SK-N-SH (cell line): Measurements from ENCODE around the gene OTUD7B. TPM values are rescaled to one million over a fixed set of nuclear protein-coding genes. Genes with fewer than 3 reads are reported as not detected.
A peak's percentile ranks its signal among the peaks of the same experiment; 100 is the strongest.

ENCODE experiments used
- CTCF ChIA-PET: fragments of 300-600, 350-600 bp; formaldehyde crosslinking; extraction: SDS; loops from one replicate; lab custom pipeline; 2021; lab: Yijun Ruan, JAX
- POLR2A ChIA-PET: fragments of 350-600 bp; sonication (Branson Sonifier 250); formaldehyde crosslinking; extraction: SDS; loops from one replicate; lab custom pipeline; 2020; ENCODE audit warnings: antibody characterized with exemption, inconsistent platforms; lab: Yijun Ruan, JAX
- DNase-seq: peaks from one replicate; pipeline ENCODE4 v3.0.0; 2012
- H2AFZ ChIP-seq: fragments of 200-600 bp; sonication (generic); 2 replicates; pipeline ENCODE4 v1.8.1; 2016; ENCODE audit warnings: antibody characterized with exemption, mild to moderate bottlenecking, low read depth
- H3F3A ChIP-seq: fragments of 200-600 bp; sonication (generic); replicated peaks from 2 replicates; pipeline ENCODE3; 2016; ENCODE audit warnings: antibody characterized with exemption, mild to moderate bottlenecking; ENCODE audit not compliant: insufficient read depth
- H3K27ac ChIP-seq, 2 experiments: fragments of 200-500 bp in 1 of 2; fragments of 200-600 bp in 1 of 2; sonication (Bioruptor generic) in 1 of 2; sonication (generic), shearing (Covaris generic) in 1 of 2; 2 replicates each; pipeline versions ENCODE4 v1.5.1 to v1.6.1; 2014 to 2016; ENCODE audit warnings: low read depth in 2 of 2, inconsistent platforms in 1 of 2, low read length in 1 of 2, mild to moderate bottlenecking in 1 of 2, mixed read lengths in 1 of 2
- H3K27me3 ChIP-seq: fragments of 200-600 bp; sonication (generic), shearing (Covaris generic); 2 replicates; pipeline ENCODE4 v1.6.1; 2016; ENCODE audit warnings: mixed run types; ENCODE audit not compliant: insufficient read depth
- H3K36me3 ChIP-seq, 2 experiments: fragments of 200-500 bp in 1 of 2; fragments of 200-600 bp in 1 of 2; sonication (Bioruptor generic) in 1 of 2; sonication (generic) in 1 of 2; replicated peaks in 1 of 2; 2 replicates each; pipeline versions ENCODE3 to v1.5.1; 2014 to 2016; ENCODE audit warnings: low read length in 1 of 2, mild to moderate bottlenecking in 1 of 2; ENCODE audit not compliant: insufficient read depth in 2 of 2, control insufficient read depth in 1 of 2
- H3K4me1 ChIP-seq, 2 experiments: fragments of 200-500 bp in 1 of 2; fragments of 200-600 bp in 1 of 2; sonication (Bioruptor generic) in 1 of 2; sonication (generic), shearing (Covaris generic) in 1 of 2; 2 replicates each; pipeline versions ENCODE4 v1.5.1 to v1.6.1; 2014 to 2016; ENCODE audit warnings: low read depth in 1 of 2, low read length in 1 of 2, mixed run types in 1 of 2; ENCODE audit not compliant: insufficient read depth in 2 of 2, control insufficient read depth in 1 of 2
- H3K4me2 ChIP-seq: fragments of 200-600 bp; sonication (generic), shearing (Covaris generic); 2 replicates; pipeline ENCODE4 v1.6.1; 2017; ENCODE audit warnings: mixed run types
- H3K4me3 ChIP-seq, 2 experiments: fragments of 200-500 bp in 1 of 2; fragments of 200-600 bp in 1 of 2; sonication (Bioruptor generic) in 1 of 2; sonication (generic), shearing (Covaris generic) in 1 of 2; 2 replicates each; pipeline versions ENCODE4 v1.5.1 to v1.8.1; 2014 to 2016; ENCODE audit warnings: low read depth in 2 of 2, inconsistent platforms in 1 of 2, low read length in 1 of 2, mild to moderate bottlenecking in 1 of 2, mixed read lengths in 1 of 2, moderate library complexity in 1 of 2
- H3K79me2 ChIP-seq: fragments of 200-600 bp; sonication (generic); 2 replicates; pipeline ENCODE4 v1.8.1; 2017; ENCODE audit warnings: mild to moderate bottlenecking; ENCODE audit not compliant: insufficient read depth
- H3K9ac ChIP-seq: fragments of 200-600 bp; sonication (generic); 2 replicates; pipeline ENCODE4 v1.6.1; 2017; ENCODE audit warnings: mixed run types
- H3K9me2 ChIP-seq: fragments of 200-600 bp; sonication (generic); 2 replicates; pipeline ENCODE4 v1.6.1; 2017; ENCODE audit warnings: mixed run types
- H3K9me3 ChIP-seq: fragments of 200-600 bp; sonication (generic); 2 replicates; pipeline ENCODE4 v1.6.1; 2017; ENCODE audit warnings: mixed run types, mild to moderate bottlenecking, moderate library complexity
- H4K20me1 ChIP-seq: fragments of 200-600 bp; sonication (generic); 2 replicates; pipeline ENCODE4 v1.6.1; 2017; ENCODE audit warnings: mild to moderate bottlenecking, mixed run types; ENCODE audit not compliant: insufficient read depth
- EP300 ChIP-seq, 2 experiments: IDR thresholded peaks; 2 replicates each; pipeline versions ENCODE4 v1.4.0 to v1.6.1; 2012; ENCODE audit warnings: borderline replicate concordance in 1 of 2, low read depth in 1 of 2, low read length in 1 of 2
- EZH2phosphoT487 ChIP-seq: fragments of 200-600 bp; sonication (generic); IDR thresholded peaks from 2 replicates; pipeline ENCODE4 v1.6.1; 2017; ENCODE audit warnings: low read depth, mixed run types, mild to moderate bottlenecking, antibody characterized with exemption, moderate library complexity, borderline replicate concordance
- GABPA ChIP-seq: IDR thresholded peaks from 2 replicates; pipeline ENCODE4 v1.4.0; 2012; ENCODE audit warnings: low read depth, mild to moderate bottlenecking
- MXI1 ChIP-seq: IDR thresholded peaks from 2 replicates; pipeline ENCODE4 v1.6.1; 2012; ENCODE audit warnings: mild to moderate bottlenecking, low read depth, low read length, improper control_type of control experiment
- NFIC ChIP-seq: IDR thresholded peaks from 2 replicates; pipeline ENCODE4 v1.4.0; 2012; ENCODE audit warnings: borderline replicate concordance
- POLR2AphosphoS5 ChIP-seq: IDR thresholded peaks from 2 replicates; pipeline ENCODE4 v1.6.1; 2012; ENCODE audit warnings: low read depth, low read length
- RFX5 ChIP-seq: IDR thresholded peaks from 2 replicates; pipeline ENCODE4 v1.6.1; 2012; ENCODE audit warnings: mild to moderate bottlenecking, improper control_type of control experiment, low read length
- TAF1 ChIP-seq: IDR thresholded peaks from 2 replicates; pipeline ENCODE4 v1.6.1; 2012; ENCODE audit warnings: low read depth, mild to moderate bottlenecking, low read length, moderate library complexity, borderline replicate concordance
- TEAD4 ChIP-seq: IDR thresholded peaks from 2 replicates; pipeline ENCODE4 v1.4.0; 2012; ENCODE audit warnings: mild to moderate bottlenecking, borderline replicate concordance; ENCODE audit not compliant: insufficient read depth
- YY1 ChIP-seq: IDR thresholded peaks from 2 replicates; pipeline ENCODE4 v1.4.0; 2012; ENCODE audit warnings: low read depth, mild to moderate bottlenecking
- WGBS: methylation state at CpG from one replicate; pipeline ENCODE4 v1.1.6; 2017; ENCODE audit warnings: low lambda C conversion rate; 5-methylcytosine and 5-hydroxymethylcytosine counted together
- polyA plus RNA-seq, 3 experiments: library from polyadenylated mRNA; depleted of rRNA; stranded (reverse); fragments of >200 nt; gene quantifications; 2 replicates each; pipeline ENCODE4 v1.2.3, GENCODE V29; 2012
- TF ChIP-seq, protein P1 (sequence below): IDR thresholded peaks from 2 replicates; pipeline ENCODE4; 2012
- TF ChIP-seq, protein P2 (sequence below): fragments of 200-600 bp; sonication (generic); IDR thresholded peaks from 2 replicates; pipeline ENCODE4 v1.6.1; 2017; ENCODE audit warnings: antibody characterized with exemption, mild to moderate bottlenecking, moderate library complexity
- TF ChIP-seq, protein P3 (sequence below): IDR thresholded peaks from 2 replicates; pipeline ENCODE4 v1.4.0; 2012; ENCODE audit warnings: low read depth
- TF ChIP-seq, protein P4 (sequence below): IDR thresholded peaks from 2 replicates; pipeline ENCODE4 v1.4.0; 2012; ENCODE audit warnings: low read depth, borderline replicate concordance
- TF ChIP-seq, protein P5 (sequence below): IDR thresholded peaks from 2 replicates; pipeline ENCODE4 v1.6.1; 2012; ENCODE audit warnings: mild to moderate bottlenecking, low read depth, low read length, moderate library complexity

The OTUD7B gene
- polyA plus RNA-seq, 1 of the 3 experiments (the other 2 are of a cell fraction) = 4.2 TPM

DNA sequence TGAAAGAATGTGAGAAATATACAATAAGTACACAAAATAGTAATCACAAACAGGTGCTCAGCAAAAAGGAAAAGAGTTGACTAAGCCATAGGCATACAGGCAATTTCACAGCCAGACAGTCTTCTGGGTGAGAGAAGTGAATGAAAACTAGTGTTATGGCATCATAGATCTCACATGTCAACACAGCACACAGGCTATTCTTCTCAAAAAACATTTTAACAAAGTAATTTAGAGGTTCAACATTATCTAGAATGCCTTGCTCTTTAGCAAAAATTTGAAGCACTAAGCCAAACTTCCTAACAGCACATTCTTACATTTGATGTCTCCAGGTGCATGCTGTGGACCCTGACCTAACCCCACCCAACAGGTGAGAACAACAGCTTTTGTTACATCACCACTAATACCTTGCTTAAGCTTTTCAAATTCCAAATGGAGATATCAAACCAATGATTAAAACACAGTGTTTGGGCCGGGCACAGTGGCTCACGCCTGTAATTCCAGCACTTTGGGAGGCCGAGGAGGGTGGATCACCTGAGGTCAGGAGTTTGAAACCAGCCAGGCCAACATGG is 30.5 kb downstream of the OTUD7B start (continued):
- TF ChIP-seq EP300 (IDR thresholded peaks at IDR 0.05; ENCODE audit: borderline replicate concordance in 1 of 2, low read depth in 1 of 2, low read length in 1 of 2) = no peak

DNA sequence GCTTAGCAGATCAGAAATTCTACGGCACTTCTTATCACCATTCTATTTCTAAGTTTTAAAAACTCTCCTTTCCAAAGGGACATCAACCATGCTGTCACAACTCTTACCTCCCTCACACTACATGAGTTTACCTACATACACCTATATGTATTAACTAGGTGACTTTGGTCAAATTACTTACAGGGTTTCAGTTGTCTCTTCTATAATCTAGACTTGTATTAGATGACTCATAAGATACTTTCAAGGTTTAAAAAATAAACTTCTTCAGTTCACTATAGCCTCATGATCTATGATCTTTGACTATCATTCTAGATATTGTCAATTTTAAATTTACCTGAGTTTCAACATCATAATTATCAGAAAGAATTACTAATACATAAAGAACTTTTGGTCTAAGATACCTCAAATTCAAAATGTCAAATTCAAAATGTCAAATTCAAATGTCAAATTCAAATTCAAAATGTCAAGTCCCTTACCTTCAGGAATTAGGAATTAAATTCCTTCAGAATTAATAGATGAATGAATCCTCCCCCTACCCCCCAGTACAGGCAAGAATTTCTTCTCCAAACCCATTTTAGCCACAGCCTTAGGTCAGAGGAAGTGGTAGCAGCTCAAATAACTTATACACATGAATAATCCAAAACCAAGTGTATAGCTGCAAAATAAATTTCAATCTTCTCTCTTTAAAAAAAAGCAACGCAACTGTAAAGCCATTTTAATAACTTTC is 31.1 kb downstream of the OTUD7B start:
- Histone ChIP-seq H3K4me3 (no peak overlapping the region), H2AFZ (no peak overlapping the region), H3K4me1 (peaks cover 0 to 14% of the 10 kb centered on the region in 2 experiments; a peak in 3 of 4 replicates), H3K27ac (peak overlapping the region; percentile 4 to 5; a peak in 2 of 4 replicates), H4K20me1 (peaks cover 33% of the 10 kb centered on the region), H3K27me3 (no peaks in the 10 kb centered on the region), H3K79me2 (peaks cover 75% of the 10 kb centered on the region), H3K36me3 (peaks cover 10 to 26% of the 10 kb centered on the region in 2 experiments), H3K9ac (no peak overlapping the region), H3K4me2 (no peak overlapping the region), H3F3A (peaks cover 8% of the 10 kb centered on the region), H3K9me2 (no peaks in the 10 kb centered on the region), H3K9me3 (no peaks in the 10 kb centered on the region)
- CTCF ChIA-PET = interaction anchor here (1.0 to 1.1 kb wide), 2 partner anchors 17 to 208 kb away, joined by 3 read pairs; no protein-coding TSS in a partner anchor
- POLR2A ChIA-PET = interaction anchor here (0.5 kb wide), 1 partner anchor 69 kb away, joined by 3 read pairs; no protein-coding TSS in a partner anchor
- TF ChIP-seq GABPA = no peak
- no peak for TF ChIP-seq RFX5
- no peak for TF ChIP-seq EZH2phosphoT487
- no peak for DNase-seq
- whole genome bisulfite sequencing = 87% methylated on average over 2 of the region's 2 CpGs

DNA sequence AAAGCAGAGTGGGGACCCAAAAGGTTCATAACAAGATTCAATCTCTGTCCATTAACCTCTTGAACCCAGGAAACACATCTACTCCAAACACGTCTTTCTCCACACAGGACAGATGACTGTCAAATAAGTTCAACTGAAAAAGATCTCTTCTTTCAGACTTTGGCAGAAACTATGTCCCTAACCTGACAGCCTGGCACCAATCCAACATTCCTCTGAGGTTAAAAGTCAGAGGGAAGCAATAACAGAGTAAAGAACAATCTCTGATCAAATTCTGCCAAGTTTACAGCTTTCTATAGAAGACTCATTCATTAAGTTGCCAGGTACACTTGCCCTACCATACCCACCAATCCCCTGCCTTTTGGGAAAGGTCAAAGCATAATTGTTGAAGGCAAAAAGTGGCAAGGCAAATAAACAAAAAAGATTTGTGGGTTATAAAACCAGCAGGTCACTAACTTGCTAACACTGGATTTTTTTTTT is 31.9 kb downstream of the OTUD7B start:
- POLR2A ChIA-PET = no interaction called here
- Histone ChIP-seq H3K79me2 (peaks cover 66% of the 10 kb centered on the region), H3K9me3 (no peaks in the 10 kb centered on the region), H3K4me2 (no peak overlapping the region), H3K36me3 (peaks cover 10 to 26% of the 10 kb centered on the region in 2 experiments), H3F3A (peaks cover 8% of the 10 kb centered on the region), H2AFZ (no peak overlapping the region), H3K4me3 (no peak overlapping the region), H3K27me3 (no peaks in the 10 kb centered on the region), H3K4me1 (peaks cover 0 to 14% of the 10 kb centered on the region in 2 experiments; a peak in 3 of 4 replicates), H3K9ac (no peak overlapping the region), H4K20me1 (peaks cover 33% of the 10 kb centered on the region), H3K27ac (peak overlapping the region in 1 of 2 experiments; percentile 4; a peak in 1 of 4 replicates), H3K9me2 (no peaks in the 10 kb centered on the region)
- 76% methylated on average over 1 of the region's 1 CpG for WGBS
- CTCF ChIA-PET = no interaction called here
- DNase-seq = no peak
- TF ChIP-seq EZH2phosphoT487 (no peak), NFIC (peak; percentile 76), YY1 (no peak), TAF1 (no peak), MXI1 (no peak), POLR2AphosphoS5 (peak; percentile 29; the same call in 1 of the 2 replicates), TEAD4 (no peak)
- TF ChIP-seq, protein P1, sequence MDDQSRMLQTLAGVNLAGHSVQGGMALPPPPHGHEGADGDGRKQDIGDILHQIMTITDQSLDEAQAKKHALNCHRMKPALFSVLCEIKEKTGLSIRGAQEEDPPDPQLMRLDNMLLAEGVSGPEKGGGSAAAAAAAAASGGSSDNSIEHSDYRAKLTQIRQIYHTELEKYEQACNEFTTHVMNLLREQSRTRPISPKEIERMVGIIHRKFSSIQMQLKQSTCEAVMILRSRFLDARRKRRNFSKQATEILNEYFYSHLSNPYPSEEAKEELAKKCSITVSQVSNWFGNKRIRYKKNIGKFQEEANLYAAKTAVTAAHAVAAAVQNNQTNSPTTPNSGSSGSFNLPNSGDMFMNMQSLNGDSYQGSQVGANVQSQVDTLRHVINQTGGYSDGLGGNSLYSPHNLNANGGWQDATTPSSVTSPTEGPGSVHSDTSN = peak; percentile 69
- TF ChIP-seq, protein P2, sequence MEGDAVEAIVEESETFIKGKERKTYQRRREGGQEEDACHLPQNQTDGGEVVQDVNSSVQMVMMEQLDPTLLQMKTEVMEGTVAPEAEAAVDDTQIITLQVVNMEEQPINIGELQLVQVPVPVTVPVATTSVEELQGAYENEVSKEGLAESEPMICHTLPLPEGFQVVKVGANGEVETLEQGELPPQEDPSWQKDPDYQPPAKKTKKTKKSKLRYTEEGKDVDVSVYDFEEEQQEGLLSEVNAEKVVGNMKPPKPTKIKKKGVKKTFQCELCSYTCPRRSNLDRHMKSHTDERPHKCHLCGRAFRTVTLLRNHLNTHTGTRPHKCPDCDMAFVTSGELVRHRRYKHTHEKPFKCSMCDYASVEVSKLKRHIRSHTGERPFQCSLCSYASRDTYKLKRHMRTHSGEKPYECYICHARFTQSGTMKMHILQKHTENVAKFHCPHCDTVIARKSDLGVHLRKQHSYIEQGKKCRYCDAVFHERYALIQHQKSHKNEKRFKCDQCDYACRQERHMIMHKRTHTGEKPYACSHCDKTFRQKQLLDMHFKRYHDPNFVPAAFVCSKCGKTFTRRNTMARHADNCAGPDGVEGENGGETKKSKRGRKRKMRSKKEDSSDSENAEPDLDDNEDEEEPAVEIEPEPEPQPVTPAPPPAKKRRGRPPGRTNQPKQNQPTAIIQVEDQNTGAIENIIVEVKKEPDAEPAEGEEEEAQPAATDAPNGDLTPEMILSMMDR = no peak
- TF ChIP-seq, protein P3, sequence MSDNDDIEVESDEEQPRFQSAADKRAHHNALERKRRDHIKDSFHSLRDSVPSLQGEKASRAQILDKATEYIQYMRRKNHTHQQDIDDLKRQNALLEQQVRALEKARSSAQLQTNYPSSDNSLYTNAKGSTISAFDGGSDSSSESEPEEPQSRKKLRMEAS = no peak
- TF ChIP-seq, protein P4, sequence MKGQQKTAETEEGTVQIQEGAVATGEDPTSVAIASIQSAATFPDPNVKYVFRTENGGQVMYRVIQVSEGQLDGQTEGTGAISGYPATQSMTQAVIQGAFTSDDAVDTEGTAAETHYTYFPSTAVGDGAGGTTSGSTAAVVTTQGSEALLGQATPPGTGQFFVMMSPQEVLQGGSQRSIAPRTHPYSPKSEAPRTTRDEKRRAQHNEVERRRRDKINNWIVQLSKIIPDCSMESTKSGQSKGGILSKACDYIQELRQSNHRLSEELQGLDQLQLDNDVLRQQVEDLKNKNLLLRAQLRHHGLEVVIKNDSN = no peak
- TF ChIP-seq, protein P5, sequence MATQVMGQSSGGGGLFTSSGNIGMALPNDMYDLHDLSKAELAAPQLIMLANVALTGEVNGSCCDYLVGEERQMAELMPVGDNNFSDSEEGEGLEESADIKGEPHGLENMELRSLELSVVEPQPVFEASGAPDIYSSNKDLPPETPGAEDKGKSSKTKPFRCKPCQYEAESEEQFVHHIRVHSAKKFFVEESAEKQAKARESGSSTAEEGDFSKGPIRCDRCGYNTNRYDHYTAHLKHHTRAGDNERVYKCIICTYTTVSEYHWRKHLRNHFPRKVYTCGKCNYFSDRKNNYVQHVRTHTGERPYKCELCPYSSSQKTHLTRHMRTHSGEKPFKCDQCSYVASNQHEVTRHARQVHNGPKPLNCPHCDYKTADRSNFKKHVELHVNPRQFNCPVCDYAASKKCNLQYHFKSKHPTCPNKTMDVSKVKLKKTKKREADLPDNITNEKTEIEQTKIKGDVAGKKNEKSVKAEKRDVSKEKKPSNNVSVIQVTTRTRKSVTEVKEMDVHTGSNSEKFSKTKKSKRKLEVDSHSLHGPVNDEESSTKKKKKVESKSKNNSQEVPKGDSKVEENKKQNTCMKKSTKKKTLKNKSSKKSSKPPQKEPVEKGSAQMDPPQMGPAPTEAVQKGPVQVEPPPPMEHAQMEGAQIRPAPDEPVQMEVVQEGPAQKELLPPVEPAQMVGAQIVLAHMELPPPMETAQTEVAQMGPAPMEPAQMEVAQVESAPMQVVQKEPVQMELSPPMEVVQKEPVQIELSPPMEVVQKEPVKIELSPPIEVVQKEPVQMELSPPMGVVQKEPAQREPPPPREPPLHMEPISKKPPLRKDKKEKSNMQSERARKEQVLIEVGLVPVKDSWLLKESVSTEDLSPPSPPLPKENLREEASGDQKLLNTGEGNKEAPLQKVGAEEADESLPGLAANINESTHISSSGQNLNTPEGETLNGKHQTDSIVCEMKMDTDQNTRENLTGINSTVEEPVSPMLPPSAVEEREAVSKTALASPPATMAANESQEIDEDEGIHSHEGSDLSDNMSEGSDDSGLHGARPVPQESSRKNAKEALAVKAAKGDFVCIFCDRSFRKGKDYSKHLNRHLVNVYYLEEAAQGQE = no peak
